WI38 (cell line): ENCODE results near the gene KRTAP1-3.

Experiments
- H3K4me3 ChIP-seq: 2 replicates; pipeline ENCODE4 v1.5.1; 2011; ENCODE audit warnings: low read depth, mild to moderate bottlenecking, control low read depth, low read length
- TF ChIP-seq, protein P1 (sequence below): IDR thresholded peaks from 2 replicates; pipeline ENCODE4 v1.5.1; 2012; ENCODE audit warnings: low read depth, mild to moderate bottlenecking, control low read depth, low read length

Gene KRTAP1-3

DNA sequence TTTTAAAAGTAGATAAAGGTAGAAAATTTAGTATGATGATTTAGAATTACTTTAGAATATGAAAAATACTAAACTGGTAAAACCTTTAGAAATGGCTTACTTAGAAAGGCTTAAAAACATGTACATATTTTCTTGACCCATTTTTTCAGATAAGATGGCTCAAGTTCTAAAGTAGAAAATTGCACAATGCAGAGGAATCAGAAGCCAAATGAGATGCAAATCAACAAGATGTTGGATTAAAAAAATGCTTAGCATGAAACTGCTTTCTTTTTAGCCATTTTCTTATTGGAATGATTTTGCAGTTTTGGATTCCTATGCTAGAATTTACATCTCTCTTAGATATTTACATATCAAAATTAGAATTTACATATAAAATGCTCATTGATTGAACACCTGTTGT is 24.2 kb downstream of the KRTAP1-3 start:
- no peak overlapping the region for H3K4me3 ChIP-seq
- TF ChIP-seq, protein P1, sequence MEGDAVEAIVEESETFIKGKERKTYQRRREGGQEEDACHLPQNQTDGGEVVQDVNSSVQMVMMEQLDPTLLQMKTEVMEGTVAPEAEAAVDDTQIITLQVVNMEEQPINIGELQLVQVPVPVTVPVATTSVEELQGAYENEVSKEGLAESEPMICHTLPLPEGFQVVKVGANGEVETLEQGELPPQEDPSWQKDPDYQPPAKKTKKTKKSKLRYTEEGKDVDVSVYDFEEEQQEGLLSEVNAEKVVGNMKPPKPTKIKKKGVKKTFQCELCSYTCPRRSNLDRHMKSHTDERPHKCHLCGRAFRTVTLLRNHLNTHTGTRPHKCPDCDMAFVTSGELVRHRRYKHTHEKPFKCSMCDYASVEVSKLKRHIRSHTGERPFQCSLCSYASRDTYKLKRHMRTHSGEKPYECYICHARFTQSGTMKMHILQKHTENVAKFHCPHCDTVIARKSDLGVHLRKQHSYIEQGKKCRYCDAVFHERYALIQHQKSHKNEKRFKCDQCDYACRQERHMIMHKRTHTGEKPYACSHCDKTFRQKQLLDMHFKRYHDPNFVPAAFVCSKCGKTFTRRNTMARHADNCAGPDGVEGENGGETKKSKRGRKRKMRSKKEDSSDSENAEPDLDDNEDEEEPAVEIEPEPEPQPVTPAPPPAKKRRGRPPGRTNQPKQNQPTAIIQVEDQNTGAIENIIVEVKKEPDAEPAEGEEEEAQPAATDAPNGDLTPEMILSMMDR: no peak

DNA sequence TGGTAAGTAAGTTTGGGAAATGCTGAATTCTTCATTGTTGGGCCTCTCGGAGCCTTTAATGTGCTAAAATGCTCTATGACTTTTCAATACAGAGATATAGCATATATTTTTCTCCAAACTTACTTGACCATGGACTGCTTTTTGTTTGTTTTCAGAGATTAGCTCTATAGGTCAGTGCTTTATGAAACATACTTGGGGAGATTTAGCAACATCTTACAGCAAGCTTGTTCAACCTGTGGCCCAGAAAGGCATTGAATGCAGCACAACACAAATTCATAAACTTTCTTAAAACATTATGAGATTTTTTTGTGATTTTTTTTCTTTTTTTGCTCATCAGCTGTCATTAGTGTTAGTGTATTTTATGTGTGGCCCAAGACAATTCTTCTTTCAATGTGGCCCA is 24.7 kb downstream of the KRTAP1-3 start:
- H3K4me3 ChIP-seq: no peak overlapping the region
- TF ChIP-seq, protein P1: no peak

DNA sequence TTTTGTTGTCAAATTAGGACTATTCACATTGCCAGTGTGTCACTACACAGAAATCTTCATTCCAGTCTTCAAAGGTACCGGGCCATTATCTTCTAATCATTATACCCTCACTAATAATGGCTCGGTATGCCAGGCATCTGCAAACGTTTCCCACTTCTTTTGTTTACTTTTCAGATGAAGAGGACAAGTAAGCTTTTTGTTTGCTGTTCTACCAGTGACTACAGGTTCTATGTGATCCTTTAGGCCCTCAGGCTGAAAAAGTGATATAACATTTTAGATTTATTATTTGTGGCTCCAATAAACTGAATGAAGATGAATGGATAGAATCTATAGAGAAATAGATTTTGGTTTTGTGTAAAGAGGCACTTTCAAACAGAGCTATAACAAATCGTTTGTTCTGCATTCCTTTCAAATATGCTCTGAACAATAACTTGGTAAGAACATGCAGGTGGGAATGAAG is 25.3 kb downstream of the KRTAP1-3 start:
- no peak overlapping the region for H3K4me3 ChIP-seq
- TF ChIP-seq, protein P1: no peak

DNA sequence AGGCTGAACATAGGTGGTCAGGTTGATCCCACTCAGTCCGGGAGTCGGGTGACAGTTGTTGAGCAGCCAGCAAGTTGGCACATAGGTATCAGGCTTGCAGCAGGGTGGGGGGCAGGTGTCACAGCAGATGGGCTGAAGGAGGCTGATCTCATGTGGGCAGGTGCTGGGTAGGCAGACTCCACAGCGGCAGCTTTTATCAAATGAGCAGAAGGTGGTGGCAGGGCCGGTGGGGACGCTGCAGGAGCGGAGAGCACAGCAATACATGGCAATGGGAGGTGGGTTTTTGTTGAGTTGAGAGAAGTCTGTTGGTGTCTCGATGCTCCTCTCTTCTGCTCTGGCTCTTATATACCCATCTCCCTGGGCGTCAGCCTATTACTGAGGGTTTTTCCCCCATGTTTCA is 25.9 kb downstream of the KRTAP1-3 start, which contains the start of gene KRTAP3-1:
Gene KRTAP3-1 (minus strand): TSS at position 318 of the 400 bp plus-strand sequence. CDS start 54 bp downstream, at position 264.
- TF ChIP-seq, protein P1: no peak
- H3K4me3 ChIP-seq: no peak within 1 kb of the TSS

DNA sequence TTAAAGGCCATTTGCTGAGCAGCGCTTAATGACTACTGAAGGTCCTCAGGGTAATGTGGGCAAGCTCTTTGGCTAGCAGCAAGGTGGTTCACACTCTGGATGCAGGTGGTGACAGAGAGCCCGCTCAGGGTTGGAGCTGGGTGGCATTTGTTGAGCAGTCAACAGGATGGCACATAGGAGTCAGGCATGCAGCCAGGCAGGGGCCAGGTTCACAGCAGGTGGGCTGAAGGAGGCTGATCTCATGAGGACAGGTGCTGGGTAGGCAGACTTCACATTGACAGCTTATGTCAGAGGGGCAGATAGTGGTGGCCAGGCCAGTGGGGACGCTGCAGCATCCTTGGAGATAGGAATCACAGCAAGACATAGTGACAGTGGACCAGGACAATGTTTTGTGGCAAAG is 30.3 kb downstream of the KRTAP1-3 start:
- TF ChIP-seq, protein P1: no peak
- no peak overlapping the region for H3K4me3 ChIP-seq

DNA sequence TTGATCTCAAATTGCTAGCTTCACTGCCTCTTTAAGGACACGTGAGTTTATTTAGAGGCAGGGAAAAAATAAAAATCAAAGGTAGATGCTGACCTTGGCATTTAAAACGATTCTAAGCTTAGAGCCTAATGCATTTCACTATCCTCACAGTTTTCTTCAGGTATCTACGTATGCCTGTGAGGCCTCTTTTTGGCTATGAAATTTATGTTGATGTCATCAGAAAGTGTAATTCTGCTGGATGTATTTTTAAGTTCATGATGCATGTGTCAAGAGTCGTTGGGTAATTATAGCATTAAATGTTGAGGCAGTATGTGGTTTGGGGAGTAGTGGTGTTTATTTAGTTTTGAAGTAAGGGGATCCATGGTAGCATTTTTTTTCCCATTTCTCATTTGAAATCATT is 30.7 kb downstream of the KRTAP1-3 start:
- H3K4me3 ChIP-seq: no peak overlapping the region
- TF ChIP-seq, protein P1: no peak

DNA sequence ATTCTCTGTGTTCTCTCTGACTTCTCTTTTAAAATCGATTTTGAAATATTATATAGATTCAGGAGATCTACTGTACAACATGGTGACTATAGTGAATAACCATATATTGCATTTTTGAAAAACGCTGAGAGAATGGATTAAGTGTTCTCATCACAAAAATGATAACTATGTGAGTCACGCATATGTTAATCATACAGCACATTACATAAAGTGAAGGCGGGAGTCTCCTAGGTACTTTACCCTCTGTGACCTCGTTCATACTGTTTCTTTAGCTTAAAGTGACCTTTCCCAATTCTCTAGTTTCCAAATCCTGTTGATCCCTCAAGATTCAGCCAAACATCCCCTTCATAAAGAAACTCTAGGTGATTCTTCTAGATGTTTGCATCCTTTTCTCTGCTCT is 31.9 kb downstream of the KRTAP1-3 start:
- TF ChIP-seq, protein P1: no peak
- H3K4me3 ChIP-seq: no peak overlapping the region
